ENCODE measurements around the gene VPS72. TPM values are rescaled to one million over a fixed set of nuclear protein-coding genes. Genes with fewer than 3 reads are reported as not detected.
"Not testable (repeated sequence)": the region's sequence is repeated elsewhere in the genome, so short reads cannot be mapped to it uniquely, and the experiment has no call there.

The VPS72 gene
- total and polyA plus RNA-seq, 5 donors from 2014 or later, result 41.8 to 101 (median 91.9) TPM

GRCh38 chr1:151211972-151212705 lies 22.1 kb upstream of the VPS72 start:
- no peak for ATAC-seq (ENCODE audit: low read depth in 2 of 2)
- peaks cover 5% of the 10 kb centered on the region for H3K4me1 ChIP-seq (ENCODE audit: control insufficient read depth, insufficient read depth, low read length, poor library complexity, severe bottlenecking)
- peak in 1 of 3 donors; percentile 13 for DNase-seq
- H3K27me3 ChIP-seq (ENCODE audit: control insufficient read depth, insufficient read depth, low read length), result no peaks in the 10 kb centered on the region
- Mint-ChIP-seq H3K4me1 (peaks cover 13 to 39% (median 26%) of the 10 kb centered on the region in 4 donors), H3K36me3 (peaks cover 15% of the 10 kb centered on the region), H3K9me3 (no peaks in the 10 kb centered on the region), H3K4me3 (peak overlapping the region in 2 of 4 donors; percentile 48 to 53), H3K27me3 (no peaks in the 10 kb centered on the region), H3K27ac (peak overlapping the region; percentile 72 to 95 (median 75))
- no peak overlapping the region for H3K27ac ChIP-seq (ENCODE audit: insufficient read depth, low read length, poor library complexity, severe bottlenecking)
- H3K9me3 ChIP-seq (ENCODE audit: control insufficient read depth in 2 of 2, low read length in 2 of 2), result no peaks in the 10 kb centered on the region
- H3K36me3 ChIP-seq (ENCODE audit: control insufficient read depth, insufficient read depth, low read length), result peaks cover 12% of the 10 kb centered on the region
- H3K4me3 ChIP-seq (ENCODE audit: low read depth, low read length), result no peak overlapping the region

GRCh38 chr1:151210830-151211229 lies 20.8 kb upstream of the VPS72 start:
- H3K27me3 Mint-ChIP-seq, result no peaks in the 10 kb centered on the region
- peaks cover 23% of the 10 kb centered on the region for H3K36me3 ChIP-seq (ENCODE audit: control insufficient read depth, insufficient read depth, low read length)
- no peak overlapping the region for H3K4me3 Mint-ChIP-seq
- H3K27ac Mint-ChIP-seq, result peak overlapping the region in 1 of 3 donors; percentile 90
- peaks cover 17 to 36% (median 21%) of the 10 kb centered on the region in 4 donors for H3K4me1 Mint-ChIP-seq
- no peak for ATAC-seq (ENCODE audit: low read depth in 2 of 2)
- no peaks in the 10 kb centered on the region for H3K27me3 ChIP-seq (ENCODE audit: control insufficient read depth, insufficient read depth, low read length)
- H3K9me3 ChIP-seq (ENCODE audit: control insufficient read depth in 2 of 2, low read length in 2 of 2), result no peaks in the 10 kb centered on the region
- H3K27ac ChIP-seq (ENCODE audit: insufficient read depth, low read length, poor library complexity, severe bottlenecking), result no peak overlapping the region
- H3K36me3 Mint-ChIP-seq, result peaks cover 15% of the 10 kb centered on the region
- H3K4me1 ChIP-seq (ENCODE audit: control insufficient read depth, insufficient read depth, low read length, poor library complexity, severe bottlenecking), result peaks cover 5% of the 10 kb centered on the region
- H3K9me3 Mint-ChIP-seq, result no peaks in the 10 kb centered on the region
- H3K4me3 ChIP-seq (ENCODE audit: low read depth, low read length), result no peak overlapping the region
- DNase-seq, result no peak

- H3K36me3 ChIP-seq (ENCODE audit: control insufficient read depth, insufficient read depth, low read length), result peaks cover 25% of the 10 kb centered on the region
- H3K4me3 ChIP-seq (ENCODE audit: low read depth, low read length); H3K4me3 Mint-ChIP-seq; H3K27ac Mint-ChIP-seq; H3K27me3 Mint-ChIP-seq; H3K9me3 ChIP-seq (ENCODE audit: control insufficient read depth in 2 of 2, low read length in 2 of 2); DNase-seq; H3K27ac ChIP-seq (ENCODE audit: insufficient read depth, low read length, poor library complexity, severe bottlenecking); H3K9me3 Mint-ChIP-seq; H3K27me3 ChIP-seq (ENCODE audit: control insufficient read depth, insufficient read depth, low read length); ATAC-seq (ENCODE audit: low read depth in 2 of 2): not testable (repeated sequence)
- H3K36me3 Mint-ChIP-seq, result peaks cover 14% of the 10 kb centered on the region
- H3K4me1 ChIP-seq (ENCODE audit: control insufficient read depth, insufficient read depth, low read length, poor library complexity, severe bottlenecking), result peaks cover 12% of the 10 kb centered on the region
- peaks cover 15 to 45% (median 20%) of the 10 kb centered on the region in 4 donors for H3K4me1 Mint-ChIP-seq
Measured at GRCh38 chr1:151205381-151205965, 15.5 kb upstream of the VPS72 start.

- H3K27me3 ChIP-seq (ENCODE audit: control insufficient read depth, insufficient read depth, low read length), result no peaks in the 10 kb centered on the region
- peak overlapping the region; percentile 95 for H3K4me3 ChIP-seq (ENCODE audit: low read depth, low read length)
- H3K9me3 ChIP-seq (ENCODE audit: control insufficient read depth in 2 of 2, low read length in 2 of 2), result no peaks in the 10 kb centered on the region
- peaks cover 32% of the 10 kb centered on the region for H3K4me1 ChIP-seq (ENCODE audit: control insufficient read depth, insufficient read depth, low read length, poor library complexity, severe bottlenecking)
- Mint-ChIP-seq H3K36me3 (peaks cover 16% of the 10 kb centered on the region), H3K27me3 (peaks cover 14% of the 10 kb centered on the region), H3K4me1 (peaks cover 28 to 65% (median 40%) of the 10 kb centered on the region in 4 donors), H3K9me3 (no peaks in the 10 kb centered on the region), H3K27ac (peak overlapping the region; percentile 76 to 99 (median 97)), H3K4me3 (peak overlapping the region; percentile 95 to 99 (median 98))
- H3K27ac ChIP-seq (ENCODE audit: insufficient read depth, low read length, poor library complexity, severe bottlenecking), result no peak overlapping the region
- ATAC-seq (ENCODE audit: low read depth in 2 of 2) (no peak), DNase-seq (peak in 1 of 3 donors; percentile 41)
- peaks cover 5% of the 10 kb centered on the region for H3K36me3 ChIP-seq (ENCODE audit: control insufficient read depth, insufficient read depth, low read length)
Measured at GRCh38 chr1:151199873-151200581, 10.0 kb upstream of the VPS72 start.

- peaks cover 16% of the 10 kb centered on the region for H3K36me3 Mint-ChIP-seq
- peaks cover 21 to 55% (median 31%) of the 10 kb centered on the region in 4 donors for H3K4me1 Mint-ChIP-seq
- Histone ChIP-seq H3K9me3 (ENCODE audit: control insufficient read depth in 2 of 2, low read length in 2 of 2) (no peaks in the 10 kb centered on the region), H3K27me3 (ENCODE audit: control insufficient read depth, insufficient read depth, low read length) (no peaks in the 10 kb centered on the region), H3K27ac (ENCODE audit: insufficient read depth, low read length, poor library complexity, severe bottlenecking) (peak within 1 kb of the TSS; percentile 84), H3K4me1 (ENCODE audit: control insufficient read depth, insufficient read depth, low read length, poor library complexity, severe bottlenecking) (peaks cover 32% of the 10 kb centered on the region), H3K36me3 (ENCODE audit: control insufficient read depth, insufficient read depth, low read length) (peaks cover 5% of the 10 kb centered on the region), H3K4me3 (ENCODE audit: low read depth, low read length) (peak within 1 kb of the TSS; percentile 95)
- H3K4me3 Mint-ChIP-seq, result peak within 1 kb of the TSS; percentile 95 to 99 (median 98)
- peaks cover 18% of the 10 kb centered on the region for H3K27me3 Mint-ChIP-seq
- DNase-seq (peak; percentile 98 to 99 (median 99)), ATAC-seq (ENCODE audit: low read depth in 2 of 2) (peak; percentile 97 to 99)
- H3K27ac Mint-ChIP-seq, result peak within 1 kb of the TSS; percentile 97 to 99 (median 99)
- H3K9me3 Mint-ChIP-seq, result no peaks in the 10 kb centered on the region
Measured at GRCh38 chr1:151198254-151199127, 8.5 kb upstream of the VPS72 start, which contains the start of gene PIP5K1A. TSS of gene PIP5K1A (plus strand) at chr1:151198552. CDS start at chr1:151198997, 445 bp downstream.

- peaks cover 18% of the 10 kb centered on the region for H3K27me3 Mint-ChIP-seq
- Histone ChIP-seq H3K9me3 (ENCODE audit: control insufficient read depth in 2 of 2, low read length in 2 of 2) (no peaks in the 10 kb centered on the region), H3K27me3 (ENCODE audit: control insufficient read depth, insufficient read depth, low read length) (no peaks in the 10 kb centered on the region), H3K36me3 (ENCODE audit: control insufficient read depth, insufficient read depth, low read length) (peaks cover 2% of the 10 kb centered on the region), H3K4me1 (ENCODE audit: control insufficient read depth, insufficient read depth, low read length, poor library complexity, severe bottlenecking) (peaks cover 32% of the 10 kb centered on the region), H3K27ac (ENCODE audit: insufficient read depth, low read length, poor library complexity, severe bottlenecking) (peak overlapping the region; percentile 84), H3K4me3 (ENCODE audit: low read depth, low read length) (peak overlapping the region; percentile 95)
- H3K4me1 Mint-ChIP-seq, result peaks cover 21 to 53% (median 31%) of the 10 kb centered on the region in 4 donors
- peak overlapping the region; percentile 97 to 99 (median 99) for H3K27ac Mint-ChIP-seq
- no peaks in the 10 kb centered on the region for H3K9me3 Mint-ChIP-seq
- ATAC-seq (ENCODE audit: low read depth in 2 of 2), result no peak
- DNase-seq, result no peak
- peak overlapping the region; percentile 95 to 99 (median 98) for H3K4me3 Mint-ChIP-seq
- peaks cover 16% of the 10 kb centered on the region for H3K36me3 Mint-ChIP-seq
Measured at GRCh38 chr1:151197863-151198253, 7.9 kb upstream of the VPS72 start.

- DNase-seq, result peak; percentile 38 to 73 (median 50)
- Mint-ChIP-seq H3K4me1 (peaks cover 21 to 41% (median 26%) of the 10 kb centered on the region in 4 donors), H3K27me3 (peaks cover 18% of the 10 kb centered on the region), H3K27ac (no peak overlapping the region), H3K9me3 (no peaks in the 10 kb centered on the region), H3K4me3 (peak overlapping the region in 2 of 4 donors; percentile 78 to 80), H3K36me3 (peaks cover 12% of the 10 kb centered on the region)
- Histone ChIP-seq H3K4me3 (ENCODE audit: low read depth, low read length) (no peak overlapping the region), H3K9me3 (ENCODE audit: control insufficient read depth in 2 of 2, low read length in 2 of 2) (no peaks in the 10 kb centered on the region), H3K36me3 (ENCODE audit: control insufficient read depth, insufficient read depth, low read length) (no peaks in the 10 kb centered on the region), H3K4me1 (ENCODE audit: control insufficient read depth, insufficient read depth, low read length, poor library complexity, severe bottlenecking) (peaks cover 27% of the 10 kb centered on the region), H3K27me3 (ENCODE audit: control insufficient read depth, insufficient read depth, low read length) (no peaks in the 10 kb centered on the region), H3K27ac (ENCODE audit: insufficient read depth, low read length, poor library complexity, severe bottlenecking) (no peak overlapping the region)
- no peak for ATAC-seq (ENCODE audit: low read depth in 2 of 2)
Measured at GRCh38 chr1:151196292-151196800, 6.3 kb upstream of the VPS72 start.
